GM12872 (cell line): ENCODE data around the gene WSCD2.
A peak's percentile ranks its signal among the peaks of the same experiment; 100 is the strongest.

Source experiments
- TF ChIP-seq, protein P1 (sequence below): IDR thresholded peaks from 3 replicates; pipeline ENCODE4 v1.5.1; 2011; ENCODE audit warnings: low read depth, mild to moderate bottlenecking, low read length, moderate library complexity; ENCODE audit not compliant: insufficient read depth

WSCD2 gene

DNA sequence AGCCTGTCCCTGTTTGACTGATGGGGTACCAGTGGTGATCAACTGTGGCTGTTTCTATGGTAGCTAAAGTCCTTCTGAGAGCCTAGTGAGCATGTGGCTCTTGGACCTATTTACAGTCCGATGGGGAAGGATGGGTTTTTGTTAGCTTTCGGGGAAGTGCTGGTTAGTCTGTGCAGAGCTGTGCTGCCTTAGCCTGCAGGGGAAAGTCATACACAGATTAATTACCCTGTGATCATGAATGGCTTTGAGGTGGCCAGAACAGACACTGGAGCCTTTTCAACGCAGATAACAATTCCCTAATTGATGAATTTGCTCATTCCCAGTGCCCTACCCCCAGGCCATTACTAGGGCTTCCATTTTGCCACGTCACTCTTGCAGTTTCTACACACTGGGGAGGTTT, 99.7 kb downstream of the WSCD2 start:
- TF ChIP-seq, protein P1, sequence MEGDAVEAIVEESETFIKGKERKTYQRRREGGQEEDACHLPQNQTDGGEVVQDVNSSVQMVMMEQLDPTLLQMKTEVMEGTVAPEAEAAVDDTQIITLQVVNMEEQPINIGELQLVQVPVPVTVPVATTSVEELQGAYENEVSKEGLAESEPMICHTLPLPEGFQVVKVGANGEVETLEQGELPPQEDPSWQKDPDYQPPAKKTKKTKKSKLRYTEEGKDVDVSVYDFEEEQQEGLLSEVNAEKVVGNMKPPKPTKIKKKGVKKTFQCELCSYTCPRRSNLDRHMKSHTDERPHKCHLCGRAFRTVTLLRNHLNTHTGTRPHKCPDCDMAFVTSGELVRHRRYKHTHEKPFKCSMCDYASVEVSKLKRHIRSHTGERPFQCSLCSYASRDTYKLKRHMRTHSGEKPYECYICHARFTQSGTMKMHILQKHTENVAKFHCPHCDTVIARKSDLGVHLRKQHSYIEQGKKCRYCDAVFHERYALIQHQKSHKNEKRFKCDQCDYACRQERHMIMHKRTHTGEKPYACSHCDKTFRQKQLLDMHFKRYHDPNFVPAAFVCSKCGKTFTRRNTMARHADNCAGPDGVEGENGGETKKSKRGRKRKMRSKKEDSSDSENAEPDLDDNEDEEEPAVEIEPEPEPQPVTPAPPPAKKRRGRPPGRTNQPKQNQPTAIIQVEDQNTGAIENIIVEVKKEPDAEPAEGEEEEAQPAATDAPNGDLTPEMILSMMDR = no peak

DNA sequence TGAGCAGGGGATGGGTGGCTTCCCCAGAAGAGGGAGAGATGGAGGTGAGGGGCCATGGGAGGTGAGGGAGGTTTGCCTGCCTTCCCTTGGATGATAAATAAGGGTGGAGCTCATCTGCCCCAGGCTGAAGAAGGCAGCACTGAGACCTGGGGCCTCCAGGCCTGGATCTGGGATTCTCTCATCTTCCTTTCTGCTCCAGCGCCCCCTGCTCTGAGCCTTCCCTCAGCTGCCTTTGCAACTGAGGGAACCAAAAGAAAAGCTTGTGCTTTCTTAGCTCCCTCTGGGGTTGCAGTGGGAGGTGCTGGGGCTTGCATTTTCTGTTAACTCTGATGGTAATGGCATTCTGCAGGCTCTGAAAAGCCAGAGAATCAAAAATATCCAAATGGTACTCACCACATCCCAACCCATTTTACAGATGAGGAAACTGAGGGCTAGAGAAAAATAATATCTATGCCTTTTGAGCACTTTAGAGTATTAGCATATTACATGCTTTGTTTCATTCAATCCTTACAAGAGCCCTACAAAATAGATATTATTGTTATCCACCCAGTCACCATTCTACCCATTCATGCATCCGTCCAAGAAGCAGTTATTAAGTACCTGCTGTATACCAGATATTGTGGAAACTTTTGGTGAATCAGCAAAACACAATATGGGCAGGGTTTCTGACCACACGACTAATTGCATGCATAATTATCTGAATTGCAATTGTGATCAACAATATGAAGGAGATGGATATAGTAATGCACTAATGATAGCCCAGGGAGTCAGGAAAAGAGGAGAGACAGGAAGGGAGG, 102.2 kb downstream of the WSCD2 start:
- TF ChIP-seq, protein P1 = no peak

DNA sequence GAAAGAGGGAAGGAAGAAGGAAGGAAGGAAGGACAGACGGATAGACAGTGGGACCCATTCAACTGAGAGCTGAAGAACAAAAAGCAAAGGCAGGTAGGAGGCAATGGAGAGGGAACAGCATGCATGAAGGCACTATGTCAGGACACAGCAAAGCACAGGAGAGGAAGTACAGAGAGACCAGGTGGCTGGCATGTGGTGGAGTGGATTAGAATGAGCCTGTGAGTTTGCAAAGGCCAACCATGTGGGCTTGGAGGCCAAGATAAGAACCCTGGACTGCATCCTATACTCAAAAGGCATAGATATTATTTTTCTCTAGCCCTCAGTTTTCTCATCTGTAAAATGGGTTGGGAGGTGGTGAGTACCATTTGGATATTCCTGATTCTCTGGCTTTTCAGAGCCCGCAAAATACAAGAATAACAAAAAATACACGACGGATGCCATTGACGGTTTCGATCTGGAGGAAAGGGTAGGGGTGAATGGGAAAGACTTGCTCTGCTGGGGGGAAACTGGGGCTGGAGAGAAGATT, 102.9 kb downstream of the WSCD2 start:
- TF ChIP-seq, protein P1 = no peak

- TF ChIP-seq, protein P1 = no peak
These were observed 103.5 kb downstream of the WSCD2 start for GRCh38 chr12:108232565-108232964.

- TF ChIP-seq, protein P1 = peak; percentile 15; the same call in 1 of the 3 replicates
These were observed 105.1 kb downstream of the WSCD2 start for GRCh38 chr12:108234158-108234557.

DNA sequence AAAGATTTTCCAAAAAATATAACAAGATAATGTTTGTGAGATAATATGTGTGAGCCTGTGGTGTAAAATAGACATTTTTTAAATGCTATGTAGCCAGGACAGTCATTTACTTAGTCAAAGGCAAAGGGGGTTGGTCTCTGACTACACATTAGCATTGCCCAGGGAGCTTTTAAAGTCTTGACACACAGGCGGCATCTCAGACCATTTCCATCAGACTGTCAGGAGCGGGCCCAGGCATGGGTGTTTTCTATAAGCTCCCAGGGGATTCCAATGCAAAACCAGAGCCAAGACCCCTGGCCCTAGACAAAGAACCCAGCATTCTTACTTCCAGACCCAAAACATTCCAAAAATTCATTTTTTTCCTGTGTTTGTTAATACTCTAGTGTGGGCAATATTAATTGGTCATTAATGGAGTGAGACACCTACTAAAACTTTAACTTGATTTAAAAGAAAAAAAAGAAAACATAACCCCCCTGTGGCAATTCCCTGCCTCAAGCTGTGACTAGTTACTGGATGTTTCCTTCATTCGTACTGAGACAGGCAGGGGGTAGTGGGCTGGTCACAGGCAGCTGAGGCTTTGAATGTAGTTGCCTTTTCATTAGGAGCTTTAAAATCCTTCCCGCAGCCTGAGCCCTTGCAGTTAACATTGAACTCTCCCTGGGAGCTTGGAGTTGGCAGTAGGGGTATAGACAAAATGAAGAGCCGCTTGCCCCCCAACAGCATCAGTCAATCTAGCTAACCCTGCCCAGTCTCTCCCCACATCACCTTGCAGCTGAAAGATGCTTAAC, 106.3 kb downstream of the WSCD2 start:
- TF ChIP-seq, protein P1 = no peak

DNA sequence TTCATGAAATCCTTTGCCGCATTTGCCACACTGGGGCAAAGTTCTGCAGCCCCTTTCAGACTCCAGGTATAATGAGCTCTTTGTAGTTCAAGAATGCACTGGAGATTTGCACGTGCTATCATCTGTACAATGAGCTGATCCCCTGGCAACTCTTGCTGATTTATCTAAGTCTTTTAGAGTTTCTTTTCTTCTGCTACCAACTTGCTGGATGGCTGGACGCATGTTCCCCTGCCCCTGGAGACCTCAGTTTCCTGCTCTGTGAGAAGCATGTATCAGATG, 106.8 kb downstream of the WSCD2 start:
- TF ChIP-seq, protein P1 = no peak
